GM12878 (cell line): ENCODE measurements around the gene EMILIN2. TPM values are rescaled to one million over a fixed set of nuclear protein-coding genes. Genes with fewer than 3 reads are reported as not detected.

Experiments used
- ATAC-seq: fragments of 200-7000 bp; cut with Tn5 transposase; 3 replicates; pipeline ENCODE4 v1.9.1; 2020; ENCODE audit warnings: mild to moderate bottlenecking, moderate library complexity
- BruUV-seq: library from RNA; stranded (reverse); fragments of 400-500 nt; replicated peaks from 2 replicates; lab custom pipeline; 2021; lab: Mats Ljungman, UMichigan
- CTCF ChIA-PET: fragments of 300-600 bp; sonication (Branson Sonifier 250); formaldehyde crosslinking; extraction: SDS; loops from one replicate; lab custom pipeline; 2021; ENCODE audit warnings: inconsistent platforms; lab: Yijun Ruan, JAX
- POLR2A ChIA-PET: fragments of 350-600 bp; formaldehyde crosslinking; extraction: SDS; loops from one replicate; lab custom pipeline; 2021; ENCODE audit warnings: inconsistent platforms; lab: Charles Lee
- RAD21 ChIA-PET: fragments of 300-600 bp; sonication (Branson Sonifier 250); formaldehyde crosslinking; loops from one replicate; lab custom pipeline; 2023; ENCODE audit warnings: antibody characterized with exemption; ENCODE audit not compliant: unreplicated experiment; lab: Charles Lee
- SMC1A ChIA-PET: fragments of 300-600 bp; sonication (Branson Sonifier 250); formaldehyde crosslinking; loops from one replicate; lab custom pipeline; 2023; ENCODE audit not compliant: unreplicated experiment, uncharacterized antibody; lab: Charles Lee
- DNase-seq: peaks from one replicate; pipeline ENCODE4 v3.0.0-alpha.2; 2011; ENCODE audit warnings: low read depth, low spot score
- FAIRE-seq: peaks from 3 replicates; lab custom pipeline; 2011; peaks lifted over from hg19 to GRCh38; lab: Jason Lieb, UNC
- H2AFZ ChIP-seq: 2 replicates; pipeline ENCODE4 v1.6.0; 2011; ENCODE audit warnings: low read depth, low read length, control low read depth; ENCODE audit not compliant: control insufficient read depth
- H3K27ac ChIP-seq: 2 replicates; pipeline ENCODE4 v1.5.1; 2011; ENCODE audit warnings: control low read depth; ENCODE audit not compliant: control insufficient read depth, insufficient read depth
- H3K27me3 ChIP-seq, 2 experiments: replicated peaks in 1 of 2; 2 replicates each; pipeline versions ENCODE4 v1.6.0 to v1.6.1; 2011; ENCODE audit warnings: low read length in 1 of 2; ENCODE audit not compliant: control insufficient read depth in 2 of 2, insufficient read depth in 2 of 2
- H3K36me3 ChIP-seq, 2 experiments: 2 replicates each; pipeline ENCODE4 v1.5.1; 2011; ENCODE audit warnings: low read length in 1 of 2; ENCODE audit not compliant: control insufficient read depth in 2 of 2, insufficient read depth in 2 of 2
- H3K4me1 ChIP-seq: 2 replicates; pipeline ENCODE4 v1.6.1; 2011; ENCODE audit warnings: mild to moderate bottlenecking, low read length, moderate library complexity, mixed read lengths; ENCODE audit not compliant: control insufficient read depth, insufficient read depth
- H3K4me2 ChIP-seq: 2 replicates; pipeline ENCODE4 v1.6.0; 2011; ENCODE audit warnings: control low read depth; ENCODE audit not compliant: control insufficient read depth, insufficient read depth
- H3K4me3 ChIP-seq: fragments of 200-600 bp; sonication (generic); 2 replicates; pipeline ENCODE4 v1.5.1; 2016
- H3K79me2 ChIP-seq: 2 replicates; pipeline ENCODE4 v1.6.0; 2011; ENCODE audit warnings: low read length; ENCODE audit not compliant: control insufficient read depth, insufficient read depth
- H3K9ac ChIP-seq: 2 replicates; pipeline ENCODE4 v1.8.0; 2011; ENCODE audit warnings: low read length, control low read depth, mixed read lengths; ENCODE audit not compliant: control insufficient read depth, insufficient read depth
- H3K9me3 ChIP-seq: replicated peaks from 3 replicates; pipeline ENCODE4 v1.5.1; 2011; ENCODE audit warnings: mild to moderate bottlenecking, low read length; ENCODE audit not compliant: control insufficient read depth, insufficient read depth
- H4K20me1 ChIP-seq: 2 replicates; pipeline ENCODE4 v1.6.0; 2011; ENCODE audit not compliant: control insufficient read depth, insufficient read depth
- BRCA1 ChIP-seq: IDR thresholded peaks from 2 replicates; pipeline ENCODE4 v1.6.1; 2011; ENCODE audit warnings: low read depth, low read length, improper control_type of control experiment
- PAX8 ChIP-seq: fragments of 450-650 bp; IDR thresholded peaks from 2 replicates; pipeline ENCODE4 v1.6.1; 2017; ENCODE audit warnings: mild to moderate bottlenecking, moderate library complexity
- RB1 ChIP-seq: fragments of 450-650 bp; formaldehyde crosslinking; IDR thresholded peaks from 2 replicates; pipeline ENCODE4 v1.6.1; 2017; ENCODE audit warnings: mild to moderate bottlenecking, borderline replicate concordance
- RCOR1 ChIP-seq: conservative IDR thresholded peaks from 2 replicates; pipeline ENCODE4 v1.6.1; 2012; ENCODE audit warnings: low read depth, low read length, improper control_type of control experiment
- SRF ChIP-seq, 2 experiments: IDR thresholded peaks; 2 replicates each; pipeline ENCODE4 v1.6.1; 2011; ENCODE audit warnings: low read depth in 2 of 2, low read length in 2 of 2, mild to moderate bottlenecking in 1 of 2, moderate library complexity in 1 of 2
- WGBS: methylation state at CpG from one replicate; pipeline ENCODE4 v1.1.6; 2016; ENCODE audit warnings: low lambda C conversion rate; ENCODE audit not compliant: insufficient replicate concordance, insufficient coverage; ENCODE audit errors: missing lambda C conversion rate; 5-methylcytosine and 5-hydroxymethylcytosine counted together
- in situ Hi-C: fragments of 300-500 bp; cut with MboI; formaldehyde crosslinking; loops from 9 replicates; pipeline ENCODE4 v1.14.3; 2018; ENCODE audit warnings: mixed read lengths
- intact Hi-C: fragments of 100-400 bp; cut with micrococcal nuclease; formaldehyde crosslinking; loops from one replicate; pipeline ENCODE4 v1.14.2; 2022; ENCODE audit not compliant: unreplicated experiment
- polyA plus RNA-seq, 11 experiments: library from polyadenylated mRNA; depleted of rRNA in 4 of 11; unstranded in 6 of 11; stranded (reverse) in 5 of 11; fragments of >200 nt; fragmentation: Nextera tagmentation in 4 of 11; fragmentation: Illumina TruSeq in 1 of 11; extraction: Ambion mirVana in 4 of 11; extraction: Trizol in 1 of 11; gene quantifications; 1 replicate in 1 of 11; 2 replicates in 10 of 11; pipeline versions ENCODE4 v1.2.1 to v1.2.3, GENCODE V29; 2011 to 2016; ENCODE audit warnings: inconsistent platforms in 2 of 11, missing spikeins in 2 of 11, low read depth in 1 of 11
- total RNA-seq, 4 experiments: library from RNA; depleted of rRNA in 3 of 4; stranded (reverse); fragments of >200 nt in 3 of 4; fragmentation: Illumina TruSeq in 1 of 4; extraction: Trizol in 1 of 4; gene quantifications; 2 replicates each; pipeline versions ENCODE4 v1.2.1 to v1.2.3, GENCODE V29; 2013 to 2021
- TF ChIP-seq, protein P1 (sequence below): IDR thresholded peaks from 2 replicates; pipeline ENCODE4 v1.6.1; 2012; ENCODE audit warnings: low read depth, low read length, improper control_type of control experiment

EMILIN2 gene
- total and polyA plus RNA-seq, 10 of the 15 experiments (the other 5 are each of a cell fraction or from before 2014, with no cell fraction given), result 0.58 to 18.4 (median 5.9) TPM

GRCh38 chr18:2887470-2887869 lies 40.7 kb downstream of the EMILIN2 start (continued):
- TF ChIP-seq, protein P1, sequence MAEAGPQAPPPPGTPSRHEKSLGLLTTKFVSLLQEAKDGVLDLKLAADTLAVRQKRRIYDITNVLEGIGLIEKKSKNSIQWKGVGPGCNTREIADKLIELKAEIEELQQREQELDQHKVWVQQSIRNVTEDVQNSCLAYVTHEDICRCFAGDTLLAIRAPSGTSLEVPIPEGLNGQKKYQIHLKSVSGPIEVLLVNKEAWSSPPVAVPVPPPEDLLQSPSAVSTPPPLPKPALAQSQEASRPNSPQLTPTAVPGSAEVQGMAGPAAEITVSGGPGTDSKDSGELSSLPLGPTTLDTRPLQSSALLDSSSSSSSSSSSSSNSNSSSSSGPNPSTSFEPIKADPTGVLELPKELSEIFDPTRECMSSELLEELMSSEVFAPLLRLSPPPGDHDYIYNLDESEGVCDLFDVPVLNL, result no peak
- TF ChIP-seq RB1 (no peak), RCOR1 (no peak), PAX8 (no peak)

GRCh38 chr18:2889761-2890192 lies 43.0 kb downstream of the EMILIN2 start:
- no TSS peak for BruUV-seq

More at GRCh38 chr18:2889761-2890192, 43.0 kb downstream of the EMILIN2 start:
- Histone ChIP-seq H3K9ac (no peak overlapping the region), H3K27me3 (no peaks in the 10 kb centered on the region; a peak in 1 of 4 replicates), H3K4me1 (no peaks in the 10 kb centered on the region), H4K20me1 (no peaks in the 10 kb centered on the region)
- in situ Hi-C loops, result no loop called here
- 38% methylated on average over 3 of the region's 3 CpGs for WGBS
- TF ChIP-seq SRF (IDR thresholded peaks at IDR 0.05; ENCODE audit: low read depth in 2 of 2, low read length in 2 of 2) (peak in 1 of 2 experiments; percentile 21; a peak in 1 of 4 replicates), BRCA1 (no peak)
- TF ChIP-seq, all 136 proteins: peak for 1
- H3K27ac ChIP-seq, result no peak overlapping the region
- no peaks in the 10 kb centered on the region; the same call in 2 of the 3 replicates for H3K9me3 ChIP-seq
- no peaks in the 10 kb centered on the region for H3K79me2 ChIP-seq
- ChIA-PET POLR2A (interaction anchor here (0.7 kb wide), 1 partner anchor 110 kb away, joined by 5 read pairs; no protein-coding TSS in a partner anchor), CTCF (no interaction called here), RAD21 (no interaction called here), SMC1A (interaction anchor here (0.6 kb wide), 1 partner anchor 386 kb away, joined by 3 read pairs; no protein-coding TSS in a partner anchor)
- ATAC-seq, result peak; percentile 54; the same call in 2 of the 3 replicates
- no peak overlapping the region for H3K4me3 ChIP-seq
- no peaks in the 10 kb centered on the region for H3K36me3 ChIP-seq
- no peak for DNase-seq
- FAIRE-seq, result no peak
- no peak overlapping the region for H3K4me2 ChIP-seq
- intact Hi-C loops, result no loop called here
- H2AFZ ChIP-seq, result no peak overlapping the region
